PFSK-1 (cell line): Measurements from ENCODE around the gene OR8D1.

ENCODE experiments used
- POLR2AphosphoS5 ChIP-seq: IDR thresholded peaks from 2 replicates; pipeline ENCODE4 v1.6.1; 2012; ENCODE audit warnings: low read depth, mild to moderate bottlenecking, control low read depth, low read length, moderate library complexity
- REST ChIP-seq, 2 experiments: IDR thresholded peaks; 2 replicates each; pipeline versions ENCODE4 v1.6.1 to v1.8.0; 2011 to 2012; ENCODE audit warnings: low read depth in 2 of 2, low read length in 2 of 2, control low read depth in 1 of 2, inconsistent platforms in 1 of 2, mild to moderate bottlenecking in 1 of 2, moderate library complexity in 1 of 2; ENCODE audit not compliant: insufficient read depth in 1 of 2

DNA sequence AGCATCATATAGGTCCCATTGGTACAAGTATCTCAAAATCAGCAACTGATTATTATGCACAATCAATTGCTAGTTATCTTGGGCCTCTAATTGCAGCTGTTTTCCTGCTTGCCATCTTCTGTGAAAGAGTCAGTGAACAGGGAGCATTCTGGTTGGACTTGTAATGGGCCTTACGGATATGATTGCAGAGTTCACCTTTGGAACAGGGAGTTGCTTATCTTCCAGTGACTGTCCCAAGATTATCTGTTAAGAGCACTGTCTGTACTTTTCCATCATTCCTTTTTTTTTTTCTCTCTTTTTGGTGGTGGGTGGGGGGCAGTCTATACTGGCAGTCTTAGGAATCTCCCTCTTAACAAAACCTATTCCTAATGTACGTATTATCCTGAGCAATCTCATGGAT, 39.7 kb downstream of the OR8D1 start:
- no peak for TF ChIP-seq POLR2AphosphoS5
- TF ChIP-seq REST (IDR thresholded peaks at IDR 0.05; ENCODE audit: insufficient read depth in 1 of 2, low read depth in 2 of 2, low read length in 2 of 2), result no peak
